GM06990 (cell line): ENCODE data around the gene CARHSP1.

Source experiments
- DNase-seq: peaks from one replicate; pipeline ENCODE4 v3.0.0-alpha.2; 2011; ENCODE audit not compliant: insufficient read length; ENCODE audit errors: extremely low read depth
- H3K27me3 ChIP-seq: replicated peaks from 2 replicates; pipeline ENCODE4 v1.6.0; 2011; ENCODE audit warnings: low read length; ENCODE audit not compliant: control insufficient read depth, insufficient read depth
- H3K36me3 ChIP-seq: 2 replicates; pipeline ENCODE4 v1.5.1; 2011; ENCODE audit warnings: low read length; ENCODE audit not compliant: control insufficient read depth, insufficient read depth
- H3K4me3 ChIP-seq: replicated peaks from 2 replicates; pipeline ENCODE4 v1.5.1; 2011; ENCODE audit warnings: low read depth, mild to moderate bottlenecking, control low read depth, low read length
- CTCF ChIP-seq: IDR thresholded peaks from 2 replicates; pipeline ENCODE4 v1.5.1; 2011; ENCODE audit warnings: low read length, control low read depth, mild to moderate bottlenecking, inconsistent platforms; ENCODE audit not compliant: insufficient read depth, poor library complexity, severe bottlenecking

CARHSP1 gene

DNA sequence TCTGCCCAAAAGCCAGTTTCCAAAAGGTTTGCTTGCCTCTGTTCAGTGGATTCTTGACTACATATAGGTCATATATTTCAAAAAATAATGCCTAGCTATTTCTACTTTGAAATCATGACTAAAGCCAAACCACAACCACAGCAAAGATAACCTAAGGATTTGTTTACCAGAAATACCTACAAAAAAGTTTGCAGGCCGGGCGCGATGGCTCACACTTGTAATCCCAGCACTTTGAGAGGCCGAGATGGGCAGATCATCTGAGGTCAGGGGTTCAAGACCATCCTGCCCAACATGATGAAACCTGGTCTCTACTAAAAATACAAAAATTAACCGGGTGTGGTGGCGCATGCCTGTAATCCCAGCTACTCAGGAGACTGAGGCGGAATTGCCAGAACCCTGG, 15.2 kb downstream of the CARHSP1 start:
- TF ChIP-seq CTCF = no peak
- Histone ChIP-seq H3K27me3 (no peaks in the 10 kb centered on the region), H3K4me3 (no peak overlapping the region), H3K36me3 (peaks cover 50% of the 10 kb centered on the region)
- no peak for DNase-seq

GRCh38 chr16:8853150-8853549, 15.7 kb downstream of the CARHSP1 start:
- DNase-seq = no peak
- peaks cover 51% of the 10 kb centered on the region for H3K36me3 ChIP-seq
- no peak for TF ChIP-seq CTCF
- no peak overlapping the region for H3K4me3 ChIP-seq
- H3K27me3 ChIP-seq = no peaks in the 10 kb centered on the region

GRCh38 chr16:8852534-8852933, 16.3 kb downstream of the CARHSP1 start:
- no peak for DNase-seq
- Histone ChIP-seq H3K36me3 (peaks cover 51% of the 10 kb centered on the region), H3K4me3 (no peak overlapping the region), H3K27me3 (no peaks in the 10 kb centered on the region)
- TF ChIP-seq CTCF = no peak

- H3K36me3 ChIP-seq = peaks cover 52% of the 10 kb centered on the region
- H3K4me3 ChIP-seq = no peak overlapping the region
- no peak for TF ChIP-seq CTCF
- H3K27me3 ChIP-seq = no peaks in the 10 kb centered on the region
- DNase-seq = no peak
Observed at GRCh38 chr16:8851761-8852403, 16.9 kb downstream of the CARHSP1 start.

- Histone ChIP-seq H3K4me3 (no peak overlapping the region), H3K27me3 (no peaks in the 10 kb centered on the region), H3K36me3 (peaks cover 50% of the 10 kb centered on the region)
- no peak for DNase-seq
- no peak for TF ChIP-seq CTCF
Observed at GRCh38 chr16:8850279-8850885, 18.4 kb downstream of the CARHSP1 start.

- Histone ChIP-seq H3K27me3 (no peaks in the 10 kb centered on the region), H3K4me3 (no peak overlapping the region), H3K36me3 (peaks cover 44% of the 10 kb centered on the region)
- no peak for TF ChIP-seq CTCF
- no peak for DNase-seq
Observed at GRCh38 chr16:8849411-8850011, 19.3 kb downstream of the CARHSP1 start.
